Stimulated activated CD4-positive, alpha-beta T cell treated with anti-CD3 and anti-CD28 coated beads, TNF-alpha, amount 100 ng/mL, for 1 hour (primary cell): ENCODE measurements around the gene BICRAL.

ENCODE experiments used
- DNase-seq, 3 donors: peaks; one replicate each; pipeline ENCODE4 v3.0.0-alpha.2; 2020; ENCODE audit warnings: low read depth in 3 of 3, low spot score in 1 of 3

The BICRAL gene

DNA sequence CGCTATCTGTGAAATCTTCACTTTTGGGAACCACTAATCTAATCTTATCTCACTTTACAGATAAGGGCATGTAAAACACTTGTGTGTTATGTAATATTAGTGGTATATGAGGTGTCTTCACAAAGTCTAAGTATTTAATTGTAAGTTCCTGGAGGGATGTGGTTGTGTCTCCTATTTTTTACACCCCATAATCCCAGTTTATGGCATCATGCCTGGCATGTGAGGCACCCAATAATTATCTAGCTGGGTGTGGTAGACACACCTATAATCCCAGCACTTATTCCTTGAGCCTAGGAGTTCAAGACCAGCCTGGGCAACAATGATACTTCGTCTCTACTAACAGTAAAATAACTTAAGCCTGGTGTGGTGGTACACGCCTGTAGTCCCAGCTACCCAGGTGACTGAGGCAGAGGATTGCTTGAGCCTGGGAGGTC lies 19.4 kb upstream of the BICRAL start:
- DNase-seq = no peak

DNA sequence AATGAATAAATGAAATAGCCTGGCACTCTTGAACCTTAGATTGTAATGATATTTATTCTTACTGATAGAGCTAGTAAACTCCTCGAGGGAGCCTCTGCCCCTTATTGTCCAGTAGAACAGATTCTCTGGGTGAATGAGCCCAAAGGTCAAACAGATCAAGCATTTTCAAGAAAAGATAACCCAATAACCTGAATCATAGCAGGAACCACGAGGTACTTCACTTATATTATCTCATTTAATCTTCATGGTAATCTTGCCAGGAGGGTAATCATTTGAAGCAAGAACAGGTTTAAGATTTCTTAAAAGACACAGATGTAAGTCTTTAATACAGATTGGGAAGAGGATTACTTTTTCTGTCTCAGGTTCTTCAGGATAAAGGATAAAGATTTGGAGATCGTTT lies 18.9 kb upstream of the BICRAL start:
- no peak for DNase-seq

DNA sequence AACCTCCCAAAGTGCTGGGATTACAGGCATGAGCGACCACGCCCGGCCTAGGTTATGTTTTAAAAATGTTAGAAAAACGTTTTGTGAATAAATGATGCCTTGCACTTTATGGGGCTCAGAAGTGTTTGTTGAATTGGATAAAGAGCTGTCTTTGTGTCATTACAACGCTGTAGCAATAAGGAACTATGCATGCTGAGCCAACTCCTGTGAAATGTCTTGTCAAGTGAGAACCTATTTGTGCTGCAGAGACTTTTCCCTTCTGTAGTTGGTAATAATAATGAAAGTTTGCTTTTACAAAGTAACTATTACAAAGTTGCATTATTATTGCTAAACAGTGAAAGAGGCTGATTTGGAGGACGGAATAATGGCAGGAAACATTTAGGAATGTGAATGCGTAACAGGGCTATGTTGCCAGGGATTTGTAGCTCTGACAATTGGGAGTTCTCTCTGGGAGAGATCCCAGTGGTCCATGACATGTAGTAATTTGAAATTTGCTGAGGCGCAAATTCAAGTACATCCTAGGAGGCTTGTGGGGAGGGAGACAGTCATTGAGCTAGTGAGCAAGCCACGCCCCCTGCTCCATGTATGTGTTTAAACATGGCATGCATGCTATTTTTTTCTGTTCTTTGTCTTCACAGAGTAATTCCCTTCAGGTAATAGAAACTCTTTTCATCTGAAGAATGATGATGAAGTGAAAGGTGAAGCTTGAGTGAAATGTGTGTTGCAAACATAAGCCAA lies 16.8 kb upstream of the BICRAL start:
- no peak for DNase-seq

DNA sequence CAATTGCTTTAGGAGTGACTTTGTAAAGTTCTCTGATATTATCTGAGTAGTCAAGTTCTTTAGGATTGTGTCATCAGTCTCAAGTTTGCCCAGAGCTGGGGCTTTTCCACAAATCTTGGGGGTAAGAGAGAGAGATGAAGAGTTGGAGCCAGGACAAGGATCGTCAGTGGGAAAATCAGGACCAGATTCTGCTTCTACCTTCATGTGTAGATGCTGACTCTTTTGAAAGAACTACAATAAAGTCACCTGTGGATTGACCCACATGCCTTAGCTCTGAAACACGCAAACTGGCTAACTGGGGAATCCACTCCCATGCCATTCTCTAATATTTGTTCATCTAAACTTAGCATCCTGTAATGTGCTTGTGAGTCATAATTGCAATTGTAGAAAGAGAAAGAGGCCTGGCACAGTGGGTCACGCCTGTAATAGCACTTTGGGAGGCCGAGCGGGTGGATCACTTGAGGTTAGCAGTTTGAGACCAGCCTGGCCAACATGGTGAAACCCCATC lies 15.6 kb upstream of the BICRAL start:
- DNase-seq = no peak

DNA sequence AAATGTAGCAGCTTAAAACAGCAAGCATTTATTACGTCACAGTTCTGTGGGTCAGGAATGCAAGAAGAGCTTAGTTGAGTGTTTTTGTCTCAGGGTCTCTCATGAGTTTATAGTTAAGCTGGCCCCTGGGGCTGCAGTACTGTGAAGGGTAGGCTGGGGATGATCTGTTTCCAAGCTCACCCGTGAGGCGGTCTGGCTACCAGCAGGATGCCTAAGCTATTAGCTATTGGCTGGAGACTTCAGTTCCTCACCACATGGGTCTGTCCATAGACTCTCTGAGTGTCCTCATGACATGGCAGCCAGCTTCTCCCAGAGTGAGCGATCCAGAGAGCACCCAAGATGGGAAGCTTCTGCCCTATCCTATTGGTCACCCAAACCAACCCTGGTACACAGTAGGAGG lies 12.8 kb upstream of the BICRAL start:
- no peak for DNase-seq

DNA sequence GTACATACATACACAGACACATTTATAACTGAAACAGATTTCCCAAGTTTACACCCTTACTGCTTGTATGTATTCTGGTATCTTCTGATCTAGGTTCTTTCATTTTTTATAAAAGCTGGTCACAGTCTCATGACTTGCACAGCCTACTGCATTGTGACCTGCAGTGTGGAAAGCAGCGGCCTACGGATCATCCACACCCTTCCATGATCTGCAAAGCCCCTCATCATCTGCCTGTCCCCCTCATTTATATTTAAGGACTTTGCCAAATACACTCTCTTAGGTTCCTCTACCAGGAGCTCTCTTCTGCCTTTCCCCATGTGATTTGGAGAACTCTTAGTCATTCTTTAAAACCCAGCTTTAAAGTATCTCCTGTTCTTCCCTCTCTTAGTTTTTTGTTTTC lies 12.0 kb upstream of the BICRAL start:
- no peak for DNase-seq

GRCh38 chr6:42771741-42772100 lies 10.1 kb upstream of the BICRAL start:
- no peak for DNase-seq

DNA sequence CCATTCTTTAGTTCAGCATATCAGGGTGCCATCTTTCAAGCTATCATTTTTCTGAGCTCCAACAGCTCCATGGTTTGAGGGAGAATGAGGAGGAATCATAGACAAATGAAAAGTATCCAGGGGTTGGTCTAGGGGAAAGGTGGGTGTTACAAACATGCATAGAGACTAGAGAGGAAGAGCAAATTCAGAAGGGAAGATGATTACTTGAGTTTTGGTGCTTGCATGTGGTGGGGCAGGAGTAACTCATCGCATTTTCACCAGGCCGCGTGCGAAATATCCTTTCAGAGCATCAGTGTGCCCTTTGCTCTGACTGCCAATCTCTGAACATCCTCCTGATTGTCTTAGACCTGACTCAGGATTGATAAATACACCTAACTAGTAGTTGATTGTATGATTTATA lies 7.7 kb upstream of the BICRAL start:
- no peak for DNase-seq

GRCh38 chr6:42774821-42775487 lies 6.9 kb upstream of the BICRAL start:
- peak in 1 of 3 donors; percentile 27 for DNase-seq

- DNase-seq = no peak
Observed at GRCh38 chr6:42777126-42777822, 4.6 kb upstream of the BICRAL start.

- DNase-seq = no peak
Observed at GRCh38 chr6:42778122-42778521, 3.7 kb upstream of the BICRAL start.

- DNase-seq = no peak
Observed at GRCh38 chr6:42779521-42779920, 2.3 kb upstream of the BICRAL start.

DNA sequence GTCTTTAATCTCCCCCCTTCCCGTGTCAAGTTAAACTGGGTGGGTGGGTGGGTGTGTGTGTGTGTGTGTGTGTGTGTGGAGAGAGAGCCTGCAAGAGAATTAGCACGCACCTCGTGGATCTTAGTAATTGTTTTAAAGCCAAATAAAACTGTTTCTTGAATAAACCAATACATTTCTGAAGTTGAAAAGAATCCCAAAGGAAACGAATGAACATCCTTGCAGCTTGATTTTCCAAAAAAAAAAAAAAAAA lies 381 bp upstream of the BICRAL start:
- DNase-seq = no peak

DNA sequence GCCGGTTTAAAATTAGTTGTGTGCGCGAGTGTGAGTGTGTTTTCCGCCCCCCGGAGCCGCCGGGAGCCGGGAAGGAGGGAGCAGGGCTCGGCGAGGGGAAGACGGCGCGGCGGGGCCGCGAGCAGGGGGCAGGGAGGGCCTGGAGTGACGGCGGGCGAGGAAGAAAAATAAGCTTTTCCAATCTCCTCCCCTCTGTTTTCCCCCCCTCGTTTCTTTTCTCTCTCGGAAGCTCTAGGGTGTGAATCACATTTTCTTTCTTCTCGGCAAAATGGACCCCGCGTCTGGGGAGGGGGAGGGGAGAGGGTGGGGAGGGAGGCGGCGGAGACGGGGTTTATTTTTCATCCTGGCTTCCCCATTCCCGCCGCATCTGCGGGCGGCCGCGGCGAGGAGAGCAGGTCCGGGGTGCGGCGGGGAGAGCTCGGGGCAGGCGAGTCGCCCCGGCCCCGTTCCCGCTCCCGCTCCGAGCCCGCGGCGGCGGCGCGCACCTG lies 881 bp downstream of the BICRAL start:
- DNase-seq = peak; percentile 58 to 69 (median 60)

DNA sequence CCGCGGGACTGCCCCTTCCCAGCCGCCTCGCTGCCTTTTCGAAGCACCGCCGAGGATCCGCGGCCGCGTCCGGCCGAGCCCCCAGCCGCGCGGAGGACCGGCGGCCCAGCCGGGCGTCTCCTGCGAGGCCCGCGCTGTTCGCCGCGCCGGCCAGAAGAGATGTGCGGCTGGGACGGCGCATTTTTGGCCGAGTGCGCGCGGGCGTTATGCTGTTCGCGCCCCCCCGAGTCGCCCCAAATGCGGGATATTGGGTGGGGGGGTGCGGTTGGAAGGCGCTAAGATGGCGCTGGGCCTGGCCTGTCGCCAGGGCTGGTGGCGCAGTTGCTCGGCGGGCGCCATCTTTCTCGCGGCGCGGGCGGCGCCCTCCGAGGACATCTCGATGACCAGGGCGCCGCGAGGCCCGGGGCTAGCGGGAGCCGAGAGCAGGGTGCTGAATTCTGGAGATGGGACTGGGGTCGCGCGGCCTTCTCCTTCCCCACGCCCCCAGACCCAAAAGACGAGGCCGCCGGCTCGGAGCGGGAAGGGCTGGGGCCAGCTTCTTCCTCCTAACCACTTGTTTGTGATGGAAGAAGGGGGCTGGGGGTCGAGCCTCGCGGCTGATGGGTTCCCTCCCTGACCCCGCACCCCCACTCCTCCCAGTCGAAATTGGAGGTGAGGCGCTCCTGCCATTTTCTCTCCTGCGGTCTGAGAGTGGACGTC lies 1.5 kb downstream of the BICRAL start:
- peak; percentile 56 to 66 (median 65) for DNase-seq

GRCh38 chr6:42783876-42784642 lies 2.2 kb downstream of the BICRAL start:
- no peak for DNase-seq

DNA sequence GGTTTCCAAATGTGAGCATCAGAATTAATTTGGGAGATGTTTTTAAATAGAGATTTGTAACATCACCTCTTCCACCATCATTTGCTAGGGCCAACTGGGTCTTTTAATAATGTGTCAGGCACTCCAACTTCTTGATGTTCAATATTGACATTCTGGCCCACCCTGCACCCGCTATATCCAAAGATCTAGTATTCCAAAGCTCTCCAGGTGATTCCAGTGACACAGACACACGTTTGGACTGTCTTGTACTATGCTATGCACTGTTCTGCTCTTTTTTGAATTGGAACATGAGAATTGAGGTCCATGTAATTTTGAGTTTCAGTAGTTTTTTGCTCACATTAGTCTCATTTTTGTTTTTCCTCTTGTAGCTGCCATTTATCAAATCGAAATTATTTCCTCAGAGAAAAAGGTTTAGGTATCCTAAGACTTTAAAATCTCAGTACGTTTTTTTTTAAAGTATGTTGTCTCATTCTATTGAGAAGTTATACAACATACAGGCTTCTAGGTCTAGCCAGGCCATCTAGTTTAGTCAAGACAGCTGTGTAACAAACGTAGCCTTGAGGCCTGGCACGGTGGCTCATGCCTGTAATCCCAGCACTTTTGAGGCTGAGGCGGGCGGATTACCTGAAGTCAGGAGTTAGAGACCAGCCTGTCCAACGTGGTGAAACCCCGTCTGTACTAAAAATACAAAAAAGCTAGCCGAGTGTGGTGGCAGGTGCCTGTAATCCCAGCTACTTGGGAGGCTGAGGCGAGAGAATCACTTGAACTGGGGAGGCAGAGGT lies 3.1 kb downstream of the BICRAL start:
- no peak for DNase-seq

- DNase-seq = no peak
Observed at GRCh38 chr6:42786525-42786985, 4.7 kb downstream of the BICRAL start.

GRCh38 chr6:42787063-42787472 lies 5.2 kb downstream of the BICRAL start:
- no peak for DNase-seq

GRCh38 chr6:42788671-42789070 lies 6.8 kb downstream of the BICRAL start:
- no peak for DNase-seq
